Skeletal muscle satellite cell (primary cell): ENCODE data around the gene ISG20. TPM values are rescaled to one million over a fixed set of nuclear protein-coding genes. Genes with fewer than 3 reads are reported as not detected.

Source experiments
- H3K27me3 ChIP-seq: 2 replicates; pipeline ENCODE4 v1.7.0; 2013; ENCODE audit warnings: low read length; ENCODE audit not compliant: control insufficient read depth, insufficient read depth
- H3K36me3 ChIP-seq: 2 replicates; pipeline ENCODE4 v1.7.0; 2013; ENCODE audit warnings: mild to moderate bottlenecking, control low read depth, low read length; ENCODE audit not compliant: insufficient read depth
- H3K4me1 ChIP-seq: 2 replicates; pipeline ENCODE4 v1.7.0; 2013; ENCODE audit warnings: low read length; ENCODE audit not compliant: control insufficient read depth, insufficient read depth
- H3K4me2 ChIP-seq: 2 replicates; pipeline ENCODE4 v1.7.0; 2013; ENCODE audit warnings: mild to moderate bottlenecking, low read length
- H3K4me3 ChIP-seq: 2 replicates; pipeline ENCODE4 v1.7.0; 2013; ENCODE audit warnings: low read length
- H3K9ac ChIP-seq: 2 replicates; pipeline ENCODE4 v1.7.0; 2013; ENCODE audit warnings: mild to moderate bottlenecking, low read depth, low read length, moderate library complexity
- H3K9me3 ChIP-seq: replicated peaks from 2 replicates; pipeline ENCODE4 v1.7.0; 2013; ENCODE audit warnings: mild to moderate bottlenecking, control low read depth, low read length
- total RNA-seq: library from RNA; depleted of rRNA; stranded (reverse); fragments of >200 nt; gene quantifications from 2 replicates; pipeline ENCODE4 v1.2.3, GENCODE V29; 2012; rRNA removed

Gene ISG20
- total RNA-seq = 1.7 and 2.0 TPM in 2 replicates

GRCh38 chr15:88638626-88639372, at the start of gene ISG20:
TSS of gene ISG20 (plus strand) at chr15:88639016. CDS start at chr15:88639367, 351 bp downstream.
- peaks cover 17% of the 10 kb centered on the region for H3K36me3 ChIP-seq
- H3K9ac ChIP-seq = peak within 1 kb of the TSS; percentile 73
- H3K27me3 ChIP-seq = no peaks in the 10 kb centered on the region
- no peaks in the 10 kb centered on the region for H3K9me3 ChIP-seq
- peaks cover 24% of the 10 kb centered on the region for H3K4me1 ChIP-seq
- H3K4me2 ChIP-seq = peak within 1 kb of the TSS; percentile 71
- H3K4me3 ChIP-seq = peak within 1 kb of the TSS; percentile 58

- Histone ChIP-seq H3K4me3 (no peak overlapping the region), H3K27me3 (peaks cover 8% of the 10 kb centered on the region), H3K9me3 (no peaks in the 10 kb centered on the region), H3K4me1 (no peaks in the 10 kb centered on the region), H3K9ac (no peak overlapping the region), H3K36me3 (no peaks in the 10 kb centered on the region), H3K4me2 (no peak overlapping the region)
Measured at GRCh38 chr15:88590759-88591158, 48.1 kb upstream of the ISG20 start.

- no peak overlapping the region for H3K9ac ChIP-seq
- no peak overlapping the region for H3K4me2 ChIP-seq
- no peaks in the 10 kb centered on the region for H3K36me3 ChIP-seq
- H3K4me3 ChIP-seq = no peak overlapping the region
- no peaks in the 10 kb centered on the region for H3K9me3 ChIP-seq
- peaks cover 7% of the 10 kb centered on the region for H3K27me3 ChIP-seq
- no peaks in the 10 kb centered on the region for H3K4me1 ChIP-seq
Measured at GRCh38 chr15:88591384-88591783, 47.4 kb upstream of the ISG20 start.

GRCh38 chr15:88603885-88604284, 34.9 kb upstream of the ISG20 start:
- Histone ChIP-seq H3K36me3 (no peaks in the 10 kb centered on the region), H3K4me2 (no peak overlapping the region), H3K27me3 (peaks cover 55% of the 10 kb centered on the region), H3K9ac (no peak overlapping the region), H3K4me3 (no peak overlapping the region), H3K9me3 (no peaks in the 10 kb centered on the region), H3K4me1 (no peaks in the 10 kb centered on the region)

GRCh38 chr15:88604381-88605188, 34.2 kb upstream of the ISG20 start:
- Histone ChIP-seq H3K9ac (no peak overlapping the region), H3K9me3 (no peaks in the 10 kb centered on the region), H3K36me3 (no peaks in the 10 kb centered on the region), H3K4me1 (no peaks in the 10 kb centered on the region), H3K4me2 (peak overlapping the region; percentile 9), H3K4me3 (no peak overlapping the region), H3K27me3 (peaks cover 62% of the 10 kb centered on the region)

- H3K9ac ChIP-seq = no peak overlapping the region
- H3K4me1 ChIP-seq = no peaks in the 10 kb centered on the region
- H3K4me3 ChIP-seq = no peak overlapping the region
- H3K27me3 ChIP-seq = peaks cover 69% of the 10 kb centered on the region
- no peaks in the 10 kb centered on the region for H3K36me3 ChIP-seq
- no peaks in the 10 kb centered on the region for H3K9me3 ChIP-seq
- H3K4me2 ChIP-seq = peak overlapping the region; percentile 17
Measured at GRCh38 chr15:88605189-88606069, 33.4 kb upstream of the ISG20 start.

GRCh38 chr15:88606070-88606794, 32.6 kb upstream of the ISG20 start:
- no peak overlapping the region for H3K4me2 ChIP-seq
- peaks cover 74% of the 10 kb centered on the region for H3K27me3 ChIP-seq
- H3K9me3 ChIP-seq = no peaks in the 10 kb centered on the region
- no peak overlapping the region for H3K4me3 ChIP-seq
- no peak overlapping the region for H3K9ac ChIP-seq
- no peaks in the 10 kb centered on the region for H3K4me1 ChIP-seq
- H3K36me3 ChIP-seq = no peaks in the 10 kb centered on the region

- no peak overlapping the region for H3K9ac ChIP-seq
- H3K27me3 ChIP-seq = peaks cover 74% of the 10 kb centered on the region
- no peaks in the 10 kb centered on the region for H3K36me3 ChIP-seq
- peaks cover 2% of the 10 kb centered on the region for H3K4me1 ChIP-seq
- no peak overlapping the region for H3K4me3 ChIP-seq
- H3K9me3 ChIP-seq = no peaks in the 10 kb centered on the region
- no peak overlapping the region for H3K4me2 ChIP-seq
Measured at GRCh38 chr15:88607951-88608350, 30.9 kb upstream of the ISG20 start.

GRCh38 chr15:88608607-88609181, 30.1 kb upstream of the ISG20 start:
- Histone ChIP-seq H3K9ac (no peak overlapping the region), H3K4me3 (no peak overlapping the region), H3K36me3 (no peaks in the 10 kb centered on the region), H3K4me1 (peaks cover 7% of the 10 kb centered on the region), H3K27me3 (peaks cover 68% of the 10 kb centered on the region), H3K4me2 (no peak overlapping the region), H3K9me3 (no peaks in the 10 kb centered on the region)

- no peaks in the 10 kb centered on the region for H3K9me3 ChIP-seq
- peaks cover 60% of the 10 kb centered on the region for H3K27me3 ChIP-seq
- no peak overlapping the region for H3K4me2 ChIP-seq
- peaks cover 11% of the 10 kb centered on the region for H3K4me1 ChIP-seq
- H3K36me3 ChIP-seq = no peaks in the 10 kb centered on the region
- no peak overlapping the region for H3K4me3 ChIP-seq
- no peak overlapping the region for H3K9ac ChIP-seq
Measured at GRCh38 chr15:88609344-88610090, 29.3 kb upstream of the ISG20 start.
